T1000 (cell line): ENCODE measurements around the gene EHBP1L1.

Experiments used
- DNase-seq: peaks from one replicate; lab custom pipeline; 2025; ENCODE audit warnings: mixed read lengths; lab: John Stamatoyannopoulos, UW

Gene EHBP1L1

DNA sequence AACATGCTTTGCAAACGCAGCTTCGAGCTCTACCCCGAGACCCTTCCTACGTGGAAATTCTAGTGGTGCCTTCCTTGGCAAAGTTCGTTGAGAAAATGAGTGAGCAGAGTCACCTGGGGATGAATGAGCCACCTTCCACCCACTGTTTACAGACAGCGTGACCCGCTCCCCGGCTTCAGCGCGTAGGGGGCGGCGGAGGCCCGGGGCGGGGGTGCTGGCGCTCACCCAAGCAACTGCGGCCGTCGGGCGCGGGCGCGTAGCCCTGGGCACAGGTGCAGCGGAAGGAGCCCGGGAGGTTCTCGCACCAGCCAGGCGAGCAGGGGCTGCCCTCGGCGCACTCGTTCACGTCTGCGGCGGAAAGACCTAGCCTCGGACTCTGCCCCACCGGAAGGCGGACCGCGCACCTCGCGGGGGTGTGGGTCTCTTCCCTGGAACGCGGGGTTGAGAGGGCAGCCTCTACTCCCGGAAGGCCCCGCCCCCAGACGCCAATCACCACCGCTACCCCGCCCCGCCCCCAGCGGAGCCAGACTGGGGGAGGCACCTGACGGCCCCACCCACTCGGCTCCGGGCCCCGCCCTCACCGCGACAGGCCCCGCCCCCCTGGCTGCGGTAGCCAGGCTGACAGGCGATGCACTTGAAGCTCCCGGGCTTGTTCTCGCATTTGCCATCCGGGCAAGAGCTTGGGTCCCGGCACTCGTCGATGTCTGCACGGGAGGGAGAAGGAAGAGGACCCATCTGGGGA lies 29.5 kb upstream of the EHBP1L1 start:
- no peak for DNase-seq

DNA sequence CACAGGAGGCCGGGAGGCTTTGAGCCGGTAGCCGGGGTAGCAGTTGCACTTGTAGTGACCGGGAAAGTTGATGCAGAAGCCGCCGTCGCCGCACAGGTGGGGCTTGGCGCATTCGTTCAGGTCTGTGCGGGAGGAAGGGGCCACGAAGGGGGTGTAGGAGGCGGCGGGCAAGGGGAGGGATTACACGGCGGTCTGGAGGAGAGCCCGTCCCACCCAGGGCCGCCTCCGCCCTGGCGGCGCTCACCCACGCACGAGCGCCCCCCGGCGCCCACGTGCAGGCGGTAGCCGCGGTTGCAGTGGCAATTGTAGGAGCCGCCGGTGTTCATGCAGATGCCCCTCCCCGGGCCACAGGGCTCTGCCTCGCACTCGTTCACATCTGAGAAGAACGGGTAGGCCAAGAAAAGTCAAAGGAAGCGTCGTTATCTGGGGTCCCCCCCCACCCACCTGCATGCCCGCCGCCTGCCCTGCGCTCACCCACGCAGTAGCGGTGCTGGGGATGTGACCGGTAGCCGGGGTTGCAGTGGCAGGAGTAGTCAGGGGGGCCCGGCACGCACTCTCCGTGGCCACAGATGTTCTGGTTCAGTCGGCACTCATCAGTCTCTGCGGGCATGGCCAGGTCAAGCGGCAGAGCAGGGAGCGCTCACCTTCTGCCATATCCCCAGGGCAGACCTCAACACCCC lies 28.3 kb upstream of the EHBP1L1 start:
- no peak for DNase-seq

DNA sequence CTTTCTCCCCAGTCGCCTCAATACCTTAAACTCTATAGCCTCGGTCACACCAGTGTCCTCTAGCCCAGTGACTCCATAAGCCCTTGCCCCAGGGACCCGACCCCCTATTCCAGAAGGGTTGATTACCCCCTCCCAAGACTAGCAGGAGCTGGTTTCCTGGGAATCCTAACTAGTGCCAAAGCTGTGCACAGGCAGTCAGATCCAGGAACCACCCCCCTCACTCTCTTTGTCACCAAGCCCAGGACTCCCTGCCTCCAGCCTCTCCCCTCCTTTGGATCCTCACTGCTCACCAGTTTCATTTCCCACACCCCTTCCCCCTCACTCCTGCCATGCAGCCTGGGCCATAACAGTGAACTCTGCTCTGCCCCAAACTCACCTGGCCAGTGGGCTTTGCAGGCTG lies 27.5 kb upstream of the EHBP1L1 start:
- no peak for DNase-seq

DNA sequence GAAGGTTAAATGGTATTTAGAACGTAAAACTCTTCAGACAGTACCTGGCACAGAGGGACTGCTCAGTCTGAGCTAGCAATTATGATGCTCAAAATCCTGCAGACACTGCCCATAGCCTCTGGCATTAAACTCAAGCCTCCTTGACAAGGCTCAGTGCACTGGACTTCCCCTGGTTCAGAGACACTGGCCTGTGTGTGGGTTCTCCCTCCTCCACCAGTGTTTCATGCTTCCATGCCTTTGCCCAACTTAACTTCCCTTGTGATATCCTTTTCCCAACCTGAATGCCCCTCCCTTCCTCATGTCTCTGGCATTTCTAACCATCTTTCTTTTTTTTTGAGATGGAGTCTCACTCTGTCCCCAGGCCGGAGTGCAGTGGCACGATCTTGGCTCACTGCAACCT lies 26.8 kb upstream of the EHBP1L1 start:
- DNase-seq, result no peak

DNA sequence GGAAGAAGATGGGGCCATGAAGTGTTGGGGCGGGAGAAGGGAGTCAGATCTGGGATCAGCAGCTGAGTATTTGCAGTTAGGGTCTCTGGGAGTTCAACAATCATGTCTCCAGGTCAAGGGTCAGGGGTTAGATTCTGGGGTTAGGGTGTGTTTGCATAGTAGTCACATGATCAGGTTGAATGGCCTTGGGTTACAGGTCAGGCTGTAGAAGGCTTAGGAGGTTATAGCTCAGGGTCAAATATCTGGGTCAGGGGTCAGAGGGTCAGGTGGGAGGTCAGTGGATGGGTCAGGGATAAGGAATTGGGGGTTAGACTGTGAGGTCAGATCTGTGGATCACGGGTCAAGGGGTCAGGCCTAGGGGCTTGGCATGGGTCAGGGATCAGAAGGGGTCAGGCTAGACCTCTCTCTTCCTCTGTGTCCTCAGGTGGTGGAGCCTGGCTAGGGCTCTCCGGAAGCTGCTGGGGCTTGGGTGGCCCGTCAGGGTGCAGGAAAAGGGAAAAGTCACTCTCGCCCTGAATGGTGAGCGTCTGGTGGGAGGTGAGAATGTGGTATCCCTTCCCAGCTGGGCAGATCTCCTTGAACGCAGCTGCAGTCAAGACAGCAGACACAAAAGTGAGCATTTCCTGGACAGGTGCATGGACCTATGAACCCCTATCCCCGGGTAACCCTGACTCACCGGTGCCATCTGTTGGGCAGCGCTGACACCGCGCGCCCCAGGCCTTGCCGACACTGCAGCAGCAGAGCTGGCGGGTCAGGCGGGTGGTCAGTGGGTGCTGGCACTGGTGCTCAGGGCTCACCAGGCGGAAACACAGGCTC lies 24.1 kb upstream of the EHBP1L1 start:
- DNase-seq, result no peak

DNA sequence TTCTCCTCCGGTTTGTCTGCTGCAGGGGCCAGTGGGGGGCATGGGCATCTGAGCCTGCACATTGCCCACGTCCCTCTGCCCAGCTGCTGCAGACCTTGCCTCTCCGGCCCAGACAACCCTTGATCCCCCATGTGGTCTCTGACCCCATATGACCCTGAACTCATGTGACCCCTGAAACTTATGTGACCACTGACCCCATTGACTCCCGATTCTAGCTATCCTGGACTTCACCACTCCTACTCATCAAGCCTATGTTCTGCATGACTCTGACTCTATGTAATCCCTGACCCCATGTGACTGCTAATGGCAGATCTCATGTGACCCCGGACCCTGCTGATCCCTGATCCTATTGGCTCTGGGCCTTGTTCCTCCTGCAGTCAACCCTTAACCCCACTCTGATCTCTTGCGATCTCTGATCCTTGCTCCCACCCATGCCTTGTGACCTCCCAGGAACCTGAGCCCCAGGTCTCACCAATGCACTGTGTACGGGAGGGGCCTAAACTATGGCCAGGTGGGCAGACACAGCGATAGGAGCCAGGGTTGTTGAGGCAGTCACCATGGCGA lies 23.4 kb upstream of the EHBP1L1 start:
- no peak for DNase-seq

GRCh38 chr11:65553301-65554001 lies 22.4 kb upstream of the EHBP1L1 start:
- no peak for DNase-seq

DNA sequence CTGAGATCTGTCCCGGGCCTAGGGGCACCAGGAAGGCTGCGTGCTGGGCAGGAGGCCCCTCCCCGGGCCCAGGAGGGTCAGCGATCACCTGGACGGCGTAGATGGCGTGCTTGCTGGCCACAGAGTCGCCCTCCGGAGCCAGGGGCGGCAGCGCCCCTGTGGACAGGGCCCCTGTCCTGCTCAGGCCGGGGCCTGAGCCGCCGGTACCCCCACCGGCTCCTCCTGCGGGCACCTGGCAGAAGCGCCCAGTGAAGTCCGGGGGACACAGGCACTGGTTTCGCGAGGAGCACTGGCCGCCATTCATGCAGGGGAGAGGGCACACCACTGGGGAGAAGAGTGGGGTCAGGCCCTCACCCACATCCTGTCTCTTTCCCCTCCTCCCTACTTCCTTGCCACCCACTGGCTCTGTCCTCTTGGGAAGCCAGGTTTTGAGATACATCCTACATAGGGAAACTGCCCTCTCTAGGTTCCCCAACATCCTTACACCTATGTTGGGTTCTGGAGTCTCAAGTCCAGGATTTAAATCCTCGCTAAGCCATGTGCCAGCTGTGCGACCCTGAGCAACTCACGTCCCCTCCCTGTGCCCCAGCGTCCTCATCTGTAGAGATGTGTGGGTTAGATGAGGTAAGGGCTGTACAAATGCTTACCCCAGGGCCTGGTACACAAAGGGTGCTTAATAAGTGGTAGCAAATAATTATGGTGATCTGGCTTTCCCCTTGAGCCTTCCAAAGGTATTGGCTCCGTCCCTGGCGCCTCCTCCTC lies 21.6 kb upstream of the EHBP1L1 start:
- DNase-seq, result no peak

- no peak for DNase-seq
Observed at GRCh38 chr11:65554842-65555430, 20.9 kb upstream of the EHBP1L1 start.

- DNase-seq, result peak; percentile 85
Observed at GRCh38 chr11:65555693-65556231, 20.1 kb upstream of the EHBP1L1 start.

DNA sequence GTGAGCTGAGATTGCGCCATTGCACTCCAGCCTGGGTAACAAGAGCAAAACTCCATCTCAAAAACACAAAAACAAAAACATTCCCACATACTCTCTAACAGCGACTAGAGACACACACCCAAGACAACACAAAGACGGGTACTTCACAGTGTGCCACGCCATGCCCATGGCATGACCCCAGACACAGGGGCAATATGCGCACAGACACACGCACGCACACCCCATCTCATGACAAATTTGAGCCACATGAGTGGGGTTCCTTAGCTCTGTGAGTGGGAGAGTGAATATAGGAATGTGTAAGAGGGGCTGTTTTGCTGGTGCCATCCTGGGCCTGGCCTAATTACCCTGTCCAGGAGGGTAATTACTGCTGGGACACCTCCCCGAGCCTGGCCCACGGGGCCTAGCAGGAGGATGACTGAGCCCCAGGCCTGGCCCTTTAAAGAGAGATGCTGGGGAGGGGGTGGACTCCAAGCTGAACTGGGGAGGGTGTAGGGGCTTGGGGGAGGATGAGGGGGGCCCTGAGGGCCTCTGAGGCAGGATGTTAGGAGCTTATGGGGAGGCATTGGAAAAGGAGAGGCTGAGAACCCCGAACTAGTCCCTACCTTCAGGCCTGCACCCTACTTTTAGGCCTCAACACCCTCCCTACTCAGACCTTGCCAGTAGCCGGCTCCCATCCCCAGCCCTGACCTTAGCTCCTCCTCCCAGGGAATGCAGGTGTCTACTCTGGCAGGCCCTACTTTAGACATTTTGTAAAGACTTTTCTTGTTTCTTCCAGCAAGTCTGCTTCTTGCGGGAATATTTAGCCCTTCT lies 19.2 kb upstream of the EHBP1L1 start:
- DNase-seq, result no peak

DNA sequence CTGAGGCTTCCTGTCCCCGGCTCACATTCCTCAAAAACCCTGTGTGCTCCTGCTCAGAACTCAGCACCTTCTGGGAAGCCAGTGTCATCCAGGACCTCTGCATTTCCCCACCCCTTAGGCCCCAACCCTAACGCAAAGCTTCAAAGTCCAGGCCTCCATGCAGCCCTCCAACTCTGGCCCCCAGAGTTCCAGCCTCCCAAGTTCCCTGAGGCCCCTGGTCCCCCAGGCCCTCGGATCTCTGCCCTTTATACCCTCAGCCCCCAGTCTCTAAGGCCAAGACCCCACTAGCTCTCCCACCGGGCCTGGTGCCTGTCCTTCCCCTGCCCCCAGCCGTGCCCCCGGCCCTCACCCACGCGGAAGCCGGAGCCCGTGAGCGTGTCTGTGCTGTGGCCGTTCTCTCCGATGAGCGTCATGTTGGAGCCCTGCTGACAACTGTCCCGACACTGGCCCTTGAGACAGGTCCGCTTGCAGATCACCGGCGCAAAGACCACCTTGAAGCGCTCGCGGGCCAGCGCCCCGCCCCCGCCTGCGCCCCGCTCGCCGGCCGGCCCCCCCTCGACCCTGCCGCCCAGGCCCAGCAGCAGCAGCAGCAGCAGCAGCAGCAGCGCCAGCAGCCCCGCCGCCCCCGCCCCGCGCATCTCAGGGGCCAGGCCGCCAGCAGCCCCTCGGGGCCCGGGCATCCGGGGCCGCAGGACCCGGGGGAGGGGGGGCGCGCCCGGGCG lies 18.4 kb upstream of the EHBP1L1 start:
- DNase-seq, result no peak

GRCh38 chr11:65558002-65558929 lies 17.6 kb upstream of the EHBP1L1 start, which contains the start of gene LTBP3:
Gene LTBP3 (minus strand): TSS chr11:65558359. CDS start chr11:65557959, 400 bp downstream.
- peak; percentile 49 for DNase-seq

- DNase-seq, result no peak
Observed at GRCh38 chr11:65558930-65559509, 16.8 kb upstream of the EHBP1L1 start.

DNA sequence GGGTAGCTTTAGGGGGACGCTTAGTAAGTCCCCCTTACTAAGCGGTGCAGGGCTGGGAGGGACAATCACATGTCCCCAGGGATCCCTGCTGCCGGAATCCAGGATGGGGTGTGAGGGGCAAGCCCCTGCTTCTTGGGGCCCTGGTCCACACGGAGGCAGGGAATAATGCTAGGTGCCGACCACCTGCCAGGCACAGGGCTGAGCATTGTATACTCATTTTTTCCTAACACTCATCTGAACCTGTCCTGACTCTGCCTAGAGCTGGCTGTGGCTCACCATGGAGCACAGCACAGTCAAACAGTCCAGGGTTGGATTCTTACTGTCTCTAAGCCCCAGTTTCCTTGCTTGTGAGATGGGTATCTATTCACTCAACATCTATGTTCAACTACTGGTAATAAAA lies 16.3 kb upstream of the EHBP1L1 start:
- DNase-seq, result no peak

GRCh38 chr11:65559951-65560537 lies 15.8 kb upstream of the EHBP1L1 start:
- DNase-seq, result peak; percentile 50
